GM19025 (cell line): ENCODE data around the gene KCNMB3.
"Not testable (repeated sequence)": the region's sequence is repeated elsewhere in the genome, so short reads cannot be mapped to it uniquely, and the experiment has no call there.

ENCODE experiments used
- ATAC-seq: cut with Tn5 transposase; IDR thresholded peaks from one replicate; pipeline ENCODE4 v1.9.1; 2021; ENCODE audit warnings: mild to moderate bottlenecking, low read depth, moderate library complexity; ENCODE audit not compliant: unreplicated experiment

Gene KCNMB3

DNA sequence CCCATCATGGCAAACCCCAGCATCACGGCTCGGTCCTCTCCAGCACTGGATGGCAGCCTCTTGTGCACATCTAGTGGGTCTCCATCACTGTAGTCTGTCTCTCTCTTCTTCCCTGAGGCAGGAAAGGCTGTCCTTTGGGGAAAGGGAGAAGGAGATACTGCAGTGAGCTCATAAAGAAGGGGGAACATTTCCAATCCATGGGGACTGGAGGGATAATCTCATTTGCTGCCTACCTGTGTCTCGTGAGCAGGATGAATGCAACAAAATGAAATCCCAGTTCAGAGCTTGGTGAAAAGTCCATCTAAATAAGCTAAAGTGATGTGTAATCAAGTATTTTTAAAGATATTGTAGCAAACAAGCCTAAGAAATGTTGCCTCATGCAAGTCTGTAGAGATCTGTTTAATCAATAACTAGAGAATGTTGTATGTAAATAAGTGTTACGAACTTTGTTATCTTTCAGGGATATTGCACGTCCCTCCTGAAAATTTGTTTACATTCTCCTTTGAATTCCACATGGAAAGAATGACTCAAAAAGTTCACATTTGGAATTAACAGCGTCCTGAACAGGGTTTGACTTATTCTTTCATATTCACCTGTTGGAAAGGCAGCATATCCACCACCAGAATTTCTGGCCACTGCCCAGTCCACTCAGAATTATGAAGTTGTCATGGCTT lies at the start of gene KCNMB3:
Gene KCNMB3, minus strand, starts transcription at position 312 of the 674 bp plus-strand sequence. Its CDS starts 124 bp downstream, at position 188.
- ATAC-seq, result no peak

DNA sequence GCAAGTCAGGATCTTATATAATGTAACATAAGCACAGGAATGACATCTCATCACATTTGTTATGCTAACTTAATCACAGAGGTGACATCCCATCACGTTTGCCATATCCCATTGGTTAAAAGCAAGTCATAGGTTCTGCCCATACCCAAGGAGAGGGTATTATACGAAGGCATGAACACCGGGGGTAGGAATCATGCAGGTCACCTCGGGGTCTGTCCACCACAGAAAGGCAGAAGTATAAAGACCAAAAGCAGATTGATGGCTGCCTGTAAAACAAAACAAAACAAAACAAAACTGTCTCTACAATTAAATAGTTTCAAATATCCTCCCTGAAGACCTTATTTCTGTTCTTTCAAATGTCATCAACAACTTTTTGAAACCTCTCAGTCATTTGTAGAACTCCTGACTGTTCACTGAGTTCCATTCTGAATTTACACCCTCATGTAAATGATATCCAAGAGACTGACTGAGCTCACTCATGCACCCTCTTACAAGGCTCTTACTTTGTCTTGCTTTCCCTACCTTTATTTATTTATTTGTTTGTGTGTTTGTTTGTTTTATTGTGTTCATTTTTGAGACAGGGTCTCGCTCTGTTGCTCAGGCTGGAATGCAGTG lies 49.2 kb upstream of the KCNMB3 start:
- ATAC-seq, result no peak

- no peak for ATAC-seq
Observed at GRCh38 chr3:179299316-179299715, 48.4 kb upstream of the KCNMB3 start.

GRCh38 chr3:179297971-179298725 lies 47.2 kb upstream of the KCNMB3 start:
- ATAC-seq, result no peak

- no peak for ATAC-seq
Observed at GRCh38 chr3:179292450-179292849, 41.5 kb upstream of the KCNMB3 start.

DNA sequence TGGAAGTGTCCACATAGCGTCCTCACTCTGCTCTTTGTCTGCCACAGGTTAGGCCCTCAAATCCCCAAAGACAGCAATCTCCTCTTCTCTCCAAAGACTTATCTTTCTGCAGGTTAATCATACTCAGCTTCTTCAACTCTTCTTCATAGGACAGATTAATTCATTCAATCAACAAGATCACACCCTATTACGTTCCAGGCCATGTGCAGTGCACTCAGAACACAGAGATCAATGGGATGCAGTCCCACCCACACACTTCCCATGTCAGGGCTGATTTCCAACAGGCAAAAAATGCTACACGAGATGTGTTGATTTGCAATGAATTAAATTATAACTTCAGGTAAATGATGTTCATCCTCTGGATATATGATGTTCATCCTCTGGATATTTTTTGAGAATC lies 38.4 kb upstream of the KCNMB3 start:
- ATAC-seq, result no peak

- no peak for ATAC-seq
Observed at GRCh38 chr3:179288845-179289244, 37.9 kb upstream of the KCNMB3 start.

- ATAC-seq, result no peak
Observed at GRCh38 chr3:179286331-179286730, 35.4 kb upstream of the KCNMB3 start.

DNA sequence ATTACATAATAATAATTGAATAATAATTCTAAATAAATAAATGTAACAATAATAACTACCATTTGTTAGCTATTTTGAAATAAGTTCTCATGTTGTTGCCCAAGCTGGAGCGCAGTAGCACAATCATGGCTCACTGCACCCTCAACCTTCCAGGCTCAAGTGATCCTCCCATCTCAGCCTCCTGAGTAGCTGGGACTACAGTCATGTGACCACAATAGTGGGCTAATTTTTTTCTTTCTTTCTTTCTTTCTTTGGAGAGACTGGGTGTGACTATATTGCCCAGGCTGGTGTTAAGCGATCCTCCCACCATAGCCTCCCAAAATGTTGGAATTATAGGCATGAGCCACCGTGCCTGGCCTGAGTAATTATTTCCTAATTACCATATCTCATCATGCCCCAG lies 30.9 kb upstream of the KCNMB3 start:
- no peak for ATAC-seq

- no peak for ATAC-seq
Observed at GRCh38 chr3:179279837-179280236, 28.9 kb upstream of the KCNMB3 start.

DNA sequence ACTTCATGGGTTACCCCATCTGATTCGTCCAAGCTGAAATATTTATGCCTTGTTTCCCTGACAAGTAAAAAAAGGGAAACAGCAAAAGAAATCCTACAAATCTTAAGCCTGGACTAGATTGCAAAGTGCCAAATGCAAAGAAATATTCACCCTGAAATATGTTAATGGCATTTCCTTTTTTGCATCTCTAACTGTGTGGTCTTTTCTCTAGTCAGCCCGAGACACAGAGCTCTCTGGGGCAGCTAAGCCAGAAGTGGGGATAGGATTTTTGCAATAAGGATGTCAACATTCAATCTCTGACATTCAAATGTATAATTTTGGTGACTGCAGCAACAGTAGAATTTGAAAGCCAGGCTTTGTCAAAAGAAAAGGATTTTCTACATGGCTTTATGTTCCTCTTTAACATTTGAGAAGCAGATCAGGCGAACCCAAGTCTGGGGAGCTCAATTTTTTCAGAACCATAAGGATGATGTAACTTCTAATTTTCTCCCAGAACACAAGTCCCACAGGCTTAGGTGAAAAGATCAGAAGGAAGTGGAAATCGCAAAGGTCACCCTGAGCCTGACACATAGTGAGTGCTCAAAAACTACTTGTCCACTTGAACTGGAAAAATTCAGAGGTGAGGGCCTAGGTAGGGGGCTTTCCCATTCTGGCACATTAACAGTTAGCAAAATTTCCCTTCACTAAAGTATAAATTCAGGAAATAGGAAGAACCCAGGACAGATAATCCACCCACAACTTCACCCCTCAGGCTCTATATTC lies 28.2 kb upstream of the KCNMB3 start:
- ATAC-seq, result no peak

DNA sequence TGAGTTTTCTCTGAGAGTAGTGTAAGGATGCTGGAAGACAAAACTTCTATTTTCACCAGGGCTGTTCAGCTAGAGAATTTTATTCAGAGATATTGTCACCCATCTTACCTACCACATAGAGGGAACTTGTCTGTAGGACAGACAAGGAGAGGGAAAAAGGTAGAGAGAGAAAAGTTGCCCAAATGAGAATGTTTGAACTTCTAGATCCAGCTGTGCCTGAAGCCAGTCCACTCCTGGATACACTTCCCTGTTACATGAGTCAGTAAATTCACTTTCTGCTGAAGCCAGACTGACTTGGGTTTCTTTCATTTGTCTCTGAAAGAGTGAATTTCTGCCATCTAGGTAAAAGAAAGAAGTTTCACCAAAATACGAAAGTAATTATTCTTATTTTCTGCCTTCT lies 27.2 kb upstream of the KCNMB3 start:
- ATAC-seq, result no peak

- ATAC-seq, result no peak
Observed at GRCh38 chr3:179276743-179277142, 25.8 kb upstream of the KCNMB3 start.

GRCh38 chr3:179276001-179276400 lies 25.1 kb upstream of the KCNMB3 start:
- ATAC-seq, result no peak

- ATAC-seq, result not testable (repeated sequence)
Observed at GRCh38 chr3:179274434-179274833, 23.5 kb upstream of the KCNMB3 start.

- ATAC-seq, result no peak
Observed at GRCh38 chr3:179272385-179272784, 21.5 kb upstream of the KCNMB3 start.

- no peak for ATAC-seq
Observed at GRCh38 chr3:179269152-179269707, 18.3 kb upstream of the KCNMB3 start.

DNA sequence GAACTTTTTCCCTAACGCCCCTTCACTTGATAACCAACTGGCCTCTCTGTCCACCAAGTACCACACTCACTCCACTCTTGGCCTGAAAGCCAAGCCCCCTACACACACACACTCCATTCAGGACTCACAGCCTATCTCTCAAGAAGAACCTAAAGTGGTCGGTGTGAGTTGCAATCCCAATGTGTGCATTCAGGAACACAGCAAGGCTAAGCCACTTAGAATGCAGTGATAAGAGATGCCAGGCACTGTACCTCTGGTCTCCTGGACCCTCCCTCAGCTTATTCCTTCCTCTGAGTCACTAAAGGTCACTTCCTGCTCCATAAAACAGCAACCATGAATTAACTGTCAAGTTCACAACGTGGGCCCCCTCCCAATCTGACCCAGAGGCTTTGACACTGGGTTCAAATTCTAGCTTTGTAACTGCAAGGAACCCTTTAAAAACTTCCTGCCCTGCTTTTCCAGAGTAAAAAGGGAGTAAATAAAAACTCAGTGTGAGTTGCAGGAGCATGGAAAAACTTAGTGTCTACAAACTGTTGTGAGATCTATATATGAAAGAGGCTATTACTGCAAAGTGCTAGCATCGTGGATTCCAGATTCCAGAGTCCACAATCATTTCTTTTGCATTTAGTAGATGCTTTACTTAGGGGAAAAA lies 17.6 kb upstream of the KCNMB3 start:
- no peak for ATAC-seq

DNA sequence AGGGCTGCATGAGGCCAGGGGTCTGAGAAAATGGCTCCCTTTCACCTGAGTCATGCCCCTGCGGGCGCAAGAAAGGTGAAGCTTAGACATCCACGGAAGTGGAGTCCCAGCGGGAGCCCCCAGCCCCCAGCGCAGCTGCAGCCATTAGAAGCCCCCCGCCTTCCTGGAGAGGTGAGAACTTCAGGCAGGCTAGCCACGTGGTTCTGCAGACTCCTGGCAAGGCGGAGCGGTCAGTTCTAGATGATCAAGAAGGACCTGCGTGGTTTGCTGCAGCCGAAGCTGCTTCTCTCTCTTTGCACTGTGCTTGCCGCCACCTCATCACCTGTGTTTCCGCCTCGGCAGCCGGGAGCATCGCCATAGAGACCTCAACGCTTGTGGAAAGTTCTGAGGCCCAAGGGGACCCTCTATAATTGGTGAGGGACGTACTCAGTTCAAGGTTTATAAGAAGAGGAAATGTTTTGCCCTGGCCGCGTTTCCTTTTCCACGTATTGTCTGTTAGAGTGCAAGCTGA lies 15.8 kb upstream of the KCNMB3 start:
- ATAC-seq, result no peak

DNA sequence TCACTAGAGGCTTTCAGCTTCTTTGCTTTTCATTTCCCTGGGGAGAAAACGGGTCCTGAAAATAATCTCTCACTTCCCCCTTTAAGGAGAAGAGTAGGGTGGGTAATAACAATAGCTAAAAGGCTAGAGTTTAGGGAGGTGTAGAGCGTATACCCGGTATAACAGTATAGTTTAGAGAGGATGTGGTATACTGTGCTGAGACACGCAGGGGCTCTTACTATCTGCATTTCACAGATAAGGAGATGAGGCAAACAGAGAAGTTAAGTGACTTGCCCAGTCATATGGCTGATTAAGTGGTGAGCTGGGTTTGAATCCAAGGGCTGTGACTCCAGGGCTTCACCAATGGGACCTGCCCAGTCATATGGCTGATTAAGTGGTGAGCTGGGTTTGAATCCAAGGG lies 15.0 kb upstream of the KCNMB3 start:
- ATAC-seq, result no peak
